ENCODE results near the gene ODF2L. TPM values are rescaled to one million over a fixed set of nuclear protein-coding genes. Genes with fewer than 3 reads are reported as not detected.

Gene ODF2L
- total and polyA plus RNA-seq, 2 of the 4 experiments (the other 2 are of a cell fraction) = 10.4 to 12.3 TPM

- TF ChIP-seq CEBPB (IDR thresholded peaks at IDR 0.05; ENCODE audit: low read depth, low read length) = no peak
Measured at GRCh38 chr1:86387916-86388627, 8.1 kb downstream of the ODF2L start (continued).

DNA sequence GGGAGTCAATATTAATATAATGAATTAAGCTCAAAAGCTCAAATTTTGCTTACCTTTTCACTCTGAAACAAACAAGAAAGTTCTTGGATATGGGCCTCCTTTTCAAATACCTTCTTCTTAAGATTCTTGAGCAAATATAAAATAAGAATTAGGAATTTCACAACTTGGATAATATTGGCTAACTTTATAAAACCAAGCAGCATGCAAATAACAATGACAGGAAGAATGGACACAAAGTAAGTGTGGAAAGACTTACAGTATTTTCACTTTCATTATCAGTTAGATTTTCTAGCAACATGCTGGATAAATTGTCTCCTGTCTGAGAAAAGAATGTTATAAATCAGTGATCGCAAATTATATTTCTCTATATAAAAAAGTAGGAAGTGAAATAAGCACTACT lies 13.2 kb downstream of the ODF2L start:
- H3K4ac ChIP-seq (ENCODE audit: low read depth, low read length) = no peak overlapping the region
- H3K36me3 ChIP-seq (ENCODE audit: control insufficient read depth, insufficient read depth, low read length) = peaks cover 4% of the 10 kb centered on the region
- intact Hi-C loops (cut with micrococcal nuclease) = loop anchor here (5.0 kb wide), 4 partner anchors 304 to 699 kb away; no protein-coding TSS in a partner anchor
- no peak overlapping the region for H3K9ac ChIP-seq (ENCODE audit: low read depth, low read length)
- POLR2A ChIA-PET (ENCODE audit: unreplicated experiment) = interaction anchor here (0.8 kb wide), 1 partner anchor 13 kb away, joined by 3 read pairs; the partner anchor contains the start of gene ODF2L
- H2BK120ac ChIP-seq (ENCODE audit: low read depth, low read length) = no peak overlapping the region
- H3K27me3 ChIP-seq (ENCODE audit: control insufficient read depth, insufficient read depth, low read length) = no peaks in the 10 kb centered on the region
- H3K14ac ChIP-seq (replicated peaks; ENCODE audit: low read depth, low read length) = no peak overlapping the region
- no peak overlapping the region for H2AK5ac ChIP-seq (ENCODE audit: low read depth, low read length)
- no peaks in the 10 kb centered on the region for H3K9me3 ChIP-seq (ENCODE audit: control insufficient read depth, insufficient read depth, low read length)
- WGBS, 2 experiments (ENCODE audit: extremely low coverage in 2 of 2, insufficient read length in 1 of 2) = no CpG with 5 or more reads among the region's 1 CpG
- no peak overlapping the region for H3K4me3 ChIP-seq (ENCODE audit: insufficient read depth, low read depth, low read length)
- BruUV-seq (replicated peaks) = no TSS peak
- H2AK9ac ChIP-seq (replicated peaks; ENCODE audit: low read depth, low read length, poor library complexity) = no peak overlapping the region
- no peak overlapping the region for H3K23ac ChIP-seq (ENCODE audit: low read depth, low read length)
- TF ChIP-seq CHD1 (IDR thresholded peaks at IDR 0.05; ENCODE audit: low read depth, low read length) (no peak), RFX5 (IDR thresholded peaks at IDR 0.05; ENCODE audit: low read depth, low read length) (no peak), MXI1 (IDR thresholded peaks at IDR 0.05; ENCODE audit: borderline replicate concordance, low read depth, low read length) (no peak), RCOR1 (IDR thresholded peaks at IDR 0.05; ENCODE audit: insufficient replicate concordance, low read length) (no peak), FOS (IDR thresholded peaks at IDR 0.05; ENCODE audit: low read depth, low read length) (no peak), SMC3 (IDR thresholded peaks at IDR 0.05; ENCODE audit: low read depth, low read length) (no peak), RAD21 (IDR thresholded peaks at IDR 0.05; ENCODE audit: low read length) (no peak), ELK1 (IDR thresholded peaks at IDR 0.05; ENCODE audit: borderline replicate concordance, low read depth, low read length) (no peak), NFE2L2 (IDR thresholded peaks at IDR 0.05; ENCODE audit: low read depth, low read length) (no peak)
- TF ChIP-seq, protein P1, sequence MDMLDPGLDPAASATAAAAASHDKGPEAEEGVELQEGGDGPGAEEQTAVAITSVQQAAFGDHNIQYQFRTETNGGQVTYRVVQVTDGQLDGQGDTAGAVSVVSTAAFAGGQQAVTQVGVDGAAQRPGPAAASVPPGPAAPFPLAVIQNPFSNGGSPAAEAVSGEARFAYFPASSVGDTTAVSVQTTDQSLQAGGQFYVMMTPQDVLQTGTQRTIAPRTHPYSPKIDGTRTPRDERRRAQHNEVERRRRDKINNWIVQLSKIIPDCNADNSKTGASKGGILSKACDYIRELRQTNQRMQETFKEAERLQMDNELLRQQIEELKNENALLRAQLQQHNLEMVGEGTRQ (IDR thresholded peaks at IDR 0.05; ENCODE audit: low read depth, low read length) = no peak
- TF ChIP-seq, protein P2, sequence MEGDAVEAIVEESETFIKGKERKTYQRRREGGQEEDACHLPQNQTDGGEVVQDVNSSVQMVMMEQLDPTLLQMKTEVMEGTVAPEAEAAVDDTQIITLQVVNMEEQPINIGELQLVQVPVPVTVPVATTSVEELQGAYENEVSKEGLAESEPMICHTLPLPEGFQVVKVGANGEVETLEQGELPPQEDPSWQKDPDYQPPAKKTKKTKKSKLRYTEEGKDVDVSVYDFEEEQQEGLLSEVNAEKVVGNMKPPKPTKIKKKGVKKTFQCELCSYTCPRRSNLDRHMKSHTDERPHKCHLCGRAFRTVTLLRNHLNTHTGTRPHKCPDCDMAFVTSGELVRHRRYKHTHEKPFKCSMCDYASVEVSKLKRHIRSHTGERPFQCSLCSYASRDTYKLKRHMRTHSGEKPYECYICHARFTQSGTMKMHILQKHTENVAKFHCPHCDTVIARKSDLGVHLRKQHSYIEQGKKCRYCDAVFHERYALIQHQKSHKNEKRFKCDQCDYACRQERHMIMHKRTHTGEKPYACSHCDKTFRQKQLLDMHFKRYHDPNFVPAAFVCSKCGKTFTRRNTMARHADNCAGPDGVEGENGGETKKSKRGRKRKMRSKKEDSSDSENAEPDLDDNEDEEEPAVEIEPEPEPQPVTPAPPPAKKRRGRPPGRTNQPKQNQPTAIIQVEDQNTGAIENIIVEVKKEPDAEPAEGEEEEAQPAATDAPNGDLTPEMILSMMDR (conservative IDR thresholded peaks at IDR 0.05; ENCODE audit: low read depth, low read length) = no peak
- H4K8ac ChIP-seq (ENCODE audit: low read depth in 2 of 2, low read length in 2 of 2) = no peak overlapping the region
- H3K4me1 ChIP-seq (ENCODE audit: control insufficient read depth, insufficient read depth, low read length) = no peaks in the 10 kb centered on the region
- H3K9me1 ChIP-seq (ENCODE audit: insufficient read depth, low read length) = peaks cover 2% of the 10 kb centered on the region; the same call in 1 of the 2 replicates
- CTCF ChIA-PET = no interaction called here
- ATAC-seq (ENCODE audit: low read depth) = no peak
- peaks cover 0 to 3% of the 10 kb centered on the region in 2 experiments; a peak in 1 of 4 replicates for H3K79me1 ChIP-seq (ENCODE audit: low read depth in 1 of 2, low read length in 2 of 2)
- H4K20me1 ChIP-seq (ENCODE audit: insufficient read depth, low read length) = no peaks in the 10 kb centered on the region
- dilution Hi-C loops (cut with HindIII; ENCODE audit: low sequenced_read_pairs, unreplicated experiment) = no loop called here
- no peak overlapping the region for H2BK15ac ChIP-seq (ENCODE audit: low read depth, low read length)
- no peak overlapping the region for H3K27ac ChIP-seq (ENCODE audit: insufficient read depth, low read length)
- H4K5ac ChIP-seq (ENCODE audit: low read depth, low read length) = no peak overlapping the region
- H3K4me2 ChIP-seq (ENCODE audit: low read depth, low read length) = peak overlapping the region; percentile 17; the same call in 1 of the 2 replicates
- H4K91ac ChIP-seq (ENCODE audit: insufficient read depth, low read depth, low read length) = no peak overlapping the region
- no peak for DNase-seq
- in situ Hi-C loops (cut with MboI; ENCODE audit: low sequenced_read_pairs) = loop anchor here (25.0 kb wide), 2 partner anchors 579 to 704 kb away; no protein-coding TSS in a partner anchor
- no peak overlapping the region for H2BK5ac ChIP-seq (ENCODE audit: low read depth, low read length, poor library complexity, severe bottlenecking)
- no peak overlapping the region for H2BK20ac ChIP-seq (ENCODE audit: low read depth, low read length)
- no peak overlapping the region for H3K18ac ChIP-seq (ENCODE audit: low read depth, low read length)
- no peak overlapping the region for H2AFZ ChIP-seq (replicated peaks; ENCODE audit: low read length, poor library complexity)
- H3K56ac ChIP-seq (ENCODE audit: extremely low read depth, insufficient read depth, low read length) = no peak overlapping the region

Data from IMR-90 (cell line).